ENCODE results near the gene MAP2K5. TPM values are rescaled to one million over a fixed set of nuclear protein-coding genes. Genes with fewer than 3 reads are reported as not detected.

The MAP2K5 gene
- polyA plus RNA-seq, 1 donor from 2014 or later = 12.1 TPM

DNA sequence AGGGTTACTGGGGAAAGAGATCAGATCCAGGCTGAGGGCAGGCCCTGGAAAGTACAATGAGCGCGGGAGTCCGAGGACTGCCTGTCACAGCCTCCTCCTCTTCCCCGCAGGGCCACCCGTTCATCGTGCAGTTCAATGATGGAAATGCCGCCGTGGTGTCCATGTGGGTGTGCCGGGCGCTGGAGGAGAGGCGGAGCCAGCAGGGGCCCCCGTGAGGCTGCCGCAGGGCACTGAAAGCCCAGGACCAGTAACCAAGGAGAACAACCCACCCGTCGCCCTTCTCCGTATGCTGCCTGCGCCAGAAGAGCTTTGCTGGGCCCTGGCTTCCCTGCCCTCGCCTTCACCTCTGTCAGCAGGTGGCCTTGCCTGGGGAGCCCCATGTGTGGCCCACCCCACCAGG lies 264.0 kb downstream of the MAP2K5 start (continued):
- TF ChIP-seq CTCF (IDR thresholded peaks at IDR 0.05; ENCODE audit: poor library complexity, severe bottlenecking) (no peak), EP300 (conservative IDR thresholded peaks at IDR 0.05; ENCODE audit: poor library complexity, severe bottlenecking) (no peak)

DNA sequence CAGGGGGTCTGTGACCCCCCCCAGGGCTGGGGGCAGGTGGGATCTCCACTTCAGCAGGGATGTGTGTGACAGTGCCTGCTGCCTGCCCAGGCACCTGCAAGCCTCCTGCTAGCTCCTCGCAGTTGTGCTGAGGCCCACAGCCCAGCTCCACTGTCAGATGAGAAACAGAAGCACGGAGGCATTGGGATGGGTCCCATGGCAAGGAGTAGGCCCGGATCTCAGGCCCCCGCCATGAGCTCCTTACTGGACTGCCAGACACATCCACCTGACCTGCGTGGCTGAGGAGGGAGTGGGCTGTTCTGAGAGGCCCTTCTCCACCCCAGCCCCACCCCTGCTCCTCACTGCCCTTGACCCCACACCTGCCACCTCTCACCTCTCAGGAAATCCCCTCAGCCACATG lies 264.6 kb downstream of the MAP2K5 start:
- no peaks in the 10 kb centered on the region for H3K79me2 ChIP-seq (replicated peaks; ENCODE audit: insufficient read depth, low read length)
- H3K9me3 ChIP-seq (ENCODE audit: low read length) = no peaks in the 10 kb centered on the region
- no peaks in the 10 kb centered on the region for H3F3A ChIP-seq (ENCODE audit: insufficient read depth, low read length, poor library complexity, severe bottlenecking)
- no peak overlapping the region for H3K27ac ChIP-seq (ENCODE audit: low read length)
- no peak overlapping the region for H3K4me2 ChIP-seq (ENCODE audit: low read length)
- no peaks in the 10 kb centered on the region for H3K36me3 ChIP-seq (ENCODE audit: insufficient read depth, low read length)
- H2AFZ ChIP-seq (ENCODE audit: low read depth, low read length) = no peak overlapping the region
- TF ChIP-seq MXI1 (conservative IDR thresholded peaks at IDR 0.05; ENCODE audit: poor library complexity, severe bottlenecking) (no peak), SMC3 (conservative IDR thresholded peaks at IDR 0.05; ENCODE audit: poor library complexity) (no peak), CTCF (IDR thresholded peaks at IDR 0.05; ENCODE audit: poor library complexity, severe bottlenecking) (no peak), RAD21 (conservative IDR thresholded peaks at IDR 0.05) (no peak), POLR2AphosphoS5 (IDR thresholded peaks at IDR 0.05) (no peak), EP300 (conservative IDR thresholded peaks at IDR 0.05; ENCODE audit: poor library complexity, severe bottlenecking) (no peak), REST (IDR thresholded peaks at IDR 0.05; ENCODE audit: borderline replicate concordance) (no peak), EZH2 (IDR thresholded peaks at IDR 0.05; ENCODE audit: borderline replicate concordance, insufficient read depth, low read length, poor library complexity, severe bottlenecking) (no peak)
- no peak overlapping the region for H3K4me3 ChIP-seq (ENCODE audit: low read length)
- H4K20me1 ChIP-seq (ENCODE audit: insufficient read depth) = no peaks in the 10 kb centered on the region
- H3K9ac ChIP-seq (ENCODE audit: low read length) = no peak overlapping the region
- H3K27me3 ChIP-seq (ENCODE audit: insufficient read depth, low read depth, low read length) = no peaks in the 10 kb centered on the region
- H3K9me2 ChIP-seq (ENCODE audit: insufficient read depth, low read length) = no peaks in the 10 kb centered on the region

DNA sequence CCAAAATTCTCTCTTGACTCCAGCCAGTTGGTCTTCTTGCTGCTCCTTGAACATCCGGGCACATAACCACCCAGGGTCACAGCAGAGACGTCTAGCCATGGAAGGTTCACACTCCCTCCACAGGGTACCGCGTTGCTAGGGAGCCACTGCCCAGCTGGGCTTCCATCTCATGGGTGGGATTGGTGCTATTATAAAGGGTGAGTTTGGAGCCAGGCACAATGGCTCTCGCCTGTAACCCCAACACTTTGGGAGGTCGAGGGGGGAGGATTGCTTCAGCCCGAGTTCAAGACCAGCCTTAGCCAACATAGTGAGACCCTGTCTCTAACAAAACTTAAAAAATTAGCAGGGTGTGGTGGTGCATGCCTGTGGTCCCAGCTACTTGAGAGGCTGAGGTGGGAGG lies 265.3 kb downstream of the MAP2K5 start:
- no peaks in the 10 kb centered on the region for H3K9me3 ChIP-seq (ENCODE audit: low read length)
- H3K9me2 ChIP-seq (ENCODE audit: insufficient read depth, low read length) = no peaks in the 10 kb centered on the region
- no peak overlapping the region for H3K4me2 ChIP-seq (ENCODE audit: low read length)
- no peaks in the 10 kb centered on the region for H3K79me2 ChIP-seq (replicated peaks; ENCODE audit: insufficient read depth, low read length)
- H3K27me3 ChIP-seq (ENCODE audit: insufficient read depth, low read depth, low read length) = no peaks in the 10 kb centered on the region
- no peak overlapping the region for H3K9ac ChIP-seq (ENCODE audit: low read length)
- TF ChIP-seq CTCF (IDR thresholded peaks at IDR 0.05; ENCODE audit: poor library complexity, severe bottlenecking) = no peak
- TF ChIP-seq MXI1 (conservative IDR thresholded peaks at IDR 0.05; ENCODE audit: poor library complexity, severe bottlenecking) = no peak
- TF ChIP-seq SMC3 (conservative IDR thresholded peaks at IDR 0.05; ENCODE audit: poor library complexity) = no peak
- no peak for TF ChIP-seq REST (IDR thresholded peaks at IDR 0.05; ENCODE audit: borderline replicate concordance)
- TF ChIP-seq RAD21 (conservative IDR thresholded peaks at IDR 0.05) = no peak
- no peak for TF ChIP-seq TAF1 (IDR thresholded peaks at IDR 0.05; ENCODE audit: low read depth)
- no peak for TF ChIP-seq EZH2 (IDR thresholded peaks at IDR 0.05; ENCODE audit: borderline replicate concordance, insufficient read depth, low read length, poor library complexity, severe bottlenecking)
- no peak for TF ChIP-seq POLR2AphosphoS5 (IDR thresholded peaks at IDR 0.05)
- TF ChIP-seq EP300 (conservative IDR thresholded peaks at IDR 0.05; ENCODE audit: poor library complexity, severe bottlenecking) = no peak
- no peaks in the 10 kb centered on the region for H4K20me1 ChIP-seq (ENCODE audit: insufficient read depth)
- H2AFZ ChIP-seq (ENCODE audit: low read depth, low read length) = no peak overlapping the region
- no peaks in the 10 kb centered on the region for H3K36me3 ChIP-seq (ENCODE audit: insufficient read depth, low read length)
- no peaks in the 10 kb centered on the region for H3F3A ChIP-seq (ENCODE audit: insufficient read depth, low read length, poor library complexity, severe bottlenecking)
- H3K27ac ChIP-seq (ENCODE audit: low read length) = no peak overlapping the region
- no peak overlapping the region for H3K4me3 ChIP-seq (ENCODE audit: low read length)
